Left hindlimb (tissue), 1 donor: Measurements from ENCODE around the gene CBFA2T3.

Source experiments
- DNase-seq: peaks from one replicate; pipeline ENCODE4 v3.0.0-alpha.2; 2018

Gene CBFA2T3

GRCh38 chr16:88872650-88873331 lies 104.2 kb downstream of the CBFA2T3 start:
- DNase-seq = no peak

DNA sequence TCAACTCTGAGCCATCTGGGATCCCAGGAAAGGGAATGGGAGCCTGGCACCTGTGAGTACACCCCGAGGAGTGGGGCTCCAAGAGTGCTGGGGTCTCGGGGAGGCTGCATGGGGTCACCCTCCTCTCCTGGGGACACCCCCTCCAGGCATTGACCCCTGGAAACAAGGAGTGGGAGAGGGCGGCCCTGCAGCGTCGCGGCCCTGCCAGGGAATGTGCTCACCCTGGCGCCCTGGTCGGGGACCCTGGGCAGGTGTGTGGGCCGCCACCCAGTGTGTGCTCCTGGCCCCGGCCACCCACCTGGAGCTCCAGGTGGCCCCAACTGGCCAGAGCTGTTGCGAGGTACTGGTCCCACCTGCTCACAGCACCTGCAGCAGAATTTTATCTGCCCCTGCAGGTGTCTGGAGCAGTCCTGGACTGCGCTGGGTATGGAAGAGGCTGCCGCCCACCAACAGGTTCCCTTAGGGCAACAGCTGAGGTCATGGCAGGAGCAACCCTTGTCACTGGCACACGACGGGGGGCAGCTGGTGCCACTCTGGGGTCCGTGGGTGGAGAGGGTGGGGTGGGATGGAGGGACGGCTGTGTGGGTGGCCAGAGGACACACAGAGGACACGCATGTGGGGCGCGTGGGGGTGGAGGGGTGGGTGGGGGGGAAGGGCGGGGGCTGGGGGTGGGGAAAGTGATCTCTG lies 105.1 kb downstream of the CBFA2T3 start:
- no peak for DNase-seq

GRCh38 chr16:88871349-88871702 lies 105.7 kb downstream of the CBFA2T3 start:
- DNase-seq = no peak

- no peak for DNase-seq
Measured at GRCh38 chr16:88870608-88871348, 106.2 kb downstream of the CBFA2T3 start.

DNA sequence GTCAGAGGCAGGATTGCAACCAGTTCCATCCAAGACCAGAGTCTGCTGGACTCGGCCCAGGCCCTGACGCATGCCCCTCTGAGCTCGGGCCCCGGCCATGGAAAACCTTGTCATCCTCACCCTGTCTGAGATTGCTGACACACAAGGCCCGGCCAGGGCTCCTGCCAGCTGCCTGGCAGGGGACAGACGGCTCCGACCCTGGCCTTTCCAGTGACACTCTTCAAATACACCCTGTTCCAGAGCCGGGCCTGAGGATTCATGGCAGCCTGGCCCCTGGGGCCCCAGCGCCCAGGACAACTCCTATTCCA lies 107.4 kb downstream of the CBFA2T3 start:
- no peak for DNase-seq

DNA sequence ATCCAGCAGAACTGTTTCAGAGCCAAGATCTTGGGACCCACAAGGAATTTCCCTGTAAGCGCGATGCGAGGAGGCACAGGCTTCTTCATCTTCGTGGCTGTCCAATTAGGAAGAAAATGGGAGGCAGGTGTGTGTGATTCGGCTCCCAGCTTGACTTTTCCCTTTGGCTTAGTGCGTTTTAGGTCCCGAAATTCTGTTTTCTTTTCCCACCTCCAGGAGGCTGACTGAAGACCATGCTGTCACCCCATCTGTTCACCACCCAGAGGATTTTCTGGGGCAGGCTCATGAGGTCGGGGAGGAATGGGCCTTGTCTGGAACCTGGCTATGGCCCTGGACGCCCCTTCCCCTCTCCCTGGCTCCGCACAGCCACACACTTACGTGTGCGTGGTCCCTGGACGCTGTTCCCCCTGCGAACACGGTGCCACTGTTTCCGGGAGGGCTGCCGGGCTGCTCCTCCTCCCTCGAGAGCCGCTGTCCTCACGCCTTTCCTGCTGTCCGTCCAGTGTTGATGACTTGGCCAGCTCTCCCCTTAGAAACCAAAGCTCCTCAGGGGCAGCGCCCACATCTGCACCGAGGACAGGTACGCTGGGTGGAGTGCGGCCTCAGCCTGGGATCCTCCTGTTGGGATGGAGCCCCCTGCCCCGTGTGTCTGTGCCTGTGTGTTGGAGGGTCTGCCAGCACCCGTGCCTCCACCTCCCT lies 107.9 kb downstream of the CBFA2T3 start:
- DNase-seq = no peak

GRCh38 chr16:88867581-88868246 lies 109.3 kb downstream of the CBFA2T3 start:
- DNase-seq = no peak

DNA sequence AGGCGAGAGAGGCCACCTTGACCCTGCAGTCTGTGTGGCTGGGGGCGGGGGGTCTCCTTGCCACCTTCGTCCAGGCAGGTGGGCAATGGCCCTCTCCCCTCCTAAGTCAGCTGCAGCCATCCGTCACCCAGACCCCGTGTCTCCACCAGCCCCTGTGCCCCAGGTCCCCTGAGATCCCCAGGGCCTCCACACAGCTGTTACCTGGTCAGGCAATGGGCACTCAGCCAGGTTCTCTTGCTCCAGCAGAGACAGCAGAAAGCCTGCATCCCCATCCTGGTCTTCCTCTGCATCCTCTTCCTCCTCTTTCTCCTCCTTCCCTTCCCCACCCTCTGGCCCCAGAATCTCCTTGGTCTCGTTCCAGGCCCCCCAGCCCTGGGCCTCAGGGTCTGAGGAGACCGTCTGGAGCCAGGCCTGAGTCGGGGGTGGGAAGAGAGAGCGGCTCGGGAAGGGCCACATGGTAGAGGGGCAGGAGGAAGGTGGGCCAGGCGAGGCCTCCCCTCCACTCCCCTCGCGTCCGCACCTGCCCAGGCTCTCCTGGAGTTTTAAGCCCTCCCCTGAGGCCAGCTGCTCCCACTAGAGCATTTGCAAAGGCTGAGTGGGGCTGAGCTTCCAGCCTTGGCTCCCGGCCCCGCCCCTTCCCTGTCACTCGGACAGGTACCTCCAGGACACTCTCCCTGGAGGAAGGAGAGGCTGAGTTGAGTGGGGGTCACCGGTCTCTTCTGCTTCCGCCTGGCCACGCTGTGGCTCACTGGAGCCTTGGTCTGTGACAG lies 110.7 kb downstream of the CBFA2T3 start, which contains the start of gene PABPN1L:
PABPN1L (minus strand) TSS at position 510 of the 770 bp plus-strand sequence; CDS start at position 456, 54 bp downstream.
- no peak for DNase-seq

GRCh38 chr16:88865742-88866141 lies 111.3 kb downstream of the CBFA2T3 start:
- DNase-seq = no peak

DNA sequence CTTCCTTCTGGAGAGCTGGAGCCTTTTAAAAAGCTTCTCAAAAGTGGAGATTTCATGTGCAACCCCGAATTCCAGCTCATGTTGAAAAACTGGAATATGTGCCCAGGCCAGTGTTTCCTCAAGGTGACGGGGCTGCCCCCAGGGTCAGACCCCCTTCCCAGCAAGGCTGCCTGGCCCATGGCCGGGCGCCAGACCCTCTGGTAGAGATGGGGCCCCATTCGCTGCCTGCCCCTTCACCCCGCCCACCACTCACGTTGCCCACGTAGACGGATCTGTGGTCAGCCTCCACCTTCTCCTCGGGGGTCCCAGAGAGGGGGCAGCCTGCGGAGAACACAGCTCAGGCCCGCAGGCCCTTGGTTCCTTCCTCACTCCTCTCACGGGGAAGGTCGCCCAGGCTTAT lies 111.7 kb downstream of the CBFA2T3 start:
- DNase-seq = no peak

DNA sequence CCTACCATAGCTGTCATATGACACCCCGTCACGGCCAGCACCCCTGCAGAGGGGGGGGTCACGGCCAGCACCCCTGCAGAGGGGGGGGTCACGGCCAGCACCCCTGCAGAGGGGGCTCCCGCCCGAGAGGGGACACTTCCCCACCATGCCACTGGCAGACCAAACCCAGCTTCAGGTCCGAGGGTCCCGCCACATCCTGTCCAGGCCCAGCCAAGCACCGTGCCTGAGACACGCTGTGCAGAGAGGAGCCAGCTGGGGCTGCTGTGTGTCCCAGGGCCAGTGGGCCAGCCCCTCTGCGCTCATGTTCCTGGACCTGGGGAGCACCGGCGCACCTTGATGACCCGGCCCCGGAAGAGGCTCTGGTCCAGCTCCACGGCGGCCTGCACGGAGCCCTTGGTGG lies 112.5 kb downstream of the CBFA2T3 start:
- no peak for DNase-seq

- DNase-seq = no peak
Measured at GRCh38 chr16:88864099-88864498, 112.9 kb downstream of the CBFA2T3 start.

GRCh38 chr16:88863426-88863825 lies 113.6 kb downstream of the CBFA2T3 start:
- DNase-seq = no peak

- no peak for DNase-seq
Measured at GRCh38 chr16:88862968-88863367, 114.0 kb downstream of the CBFA2T3 start.

DNA sequence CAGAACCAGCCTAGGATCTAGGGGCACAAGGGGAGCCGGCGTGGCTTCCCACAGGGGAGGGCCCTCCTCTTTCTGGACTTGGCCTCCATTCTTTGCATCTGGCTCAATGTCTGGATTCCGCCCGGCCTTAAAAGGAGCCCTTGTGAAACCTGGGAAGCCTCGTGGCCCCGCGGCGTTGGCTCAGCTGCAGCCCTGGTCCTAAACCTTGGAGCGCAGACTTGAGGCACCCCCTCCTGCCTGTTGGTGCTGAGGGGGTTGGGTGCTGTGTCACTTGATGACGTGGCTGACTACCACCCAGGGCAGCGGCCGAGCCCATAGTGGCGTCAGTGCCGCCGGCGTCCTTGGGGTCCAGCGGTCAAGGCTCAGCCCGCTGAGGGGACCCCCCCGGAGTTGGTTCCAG lies 115.6 kb downstream of the CBFA2T3 start:
- no peak for DNase-seq

GRCh38 chr16:88859381-88860091 lies 117.5 kb downstream of the CBFA2T3 start:
- no peak for DNase-seq

- peak; percentile 71 for DNase-seq
Measured at GRCh38 chr16:88857728-88858339, 119.2 kb downstream of the CBFA2T3 start.

DNA sequence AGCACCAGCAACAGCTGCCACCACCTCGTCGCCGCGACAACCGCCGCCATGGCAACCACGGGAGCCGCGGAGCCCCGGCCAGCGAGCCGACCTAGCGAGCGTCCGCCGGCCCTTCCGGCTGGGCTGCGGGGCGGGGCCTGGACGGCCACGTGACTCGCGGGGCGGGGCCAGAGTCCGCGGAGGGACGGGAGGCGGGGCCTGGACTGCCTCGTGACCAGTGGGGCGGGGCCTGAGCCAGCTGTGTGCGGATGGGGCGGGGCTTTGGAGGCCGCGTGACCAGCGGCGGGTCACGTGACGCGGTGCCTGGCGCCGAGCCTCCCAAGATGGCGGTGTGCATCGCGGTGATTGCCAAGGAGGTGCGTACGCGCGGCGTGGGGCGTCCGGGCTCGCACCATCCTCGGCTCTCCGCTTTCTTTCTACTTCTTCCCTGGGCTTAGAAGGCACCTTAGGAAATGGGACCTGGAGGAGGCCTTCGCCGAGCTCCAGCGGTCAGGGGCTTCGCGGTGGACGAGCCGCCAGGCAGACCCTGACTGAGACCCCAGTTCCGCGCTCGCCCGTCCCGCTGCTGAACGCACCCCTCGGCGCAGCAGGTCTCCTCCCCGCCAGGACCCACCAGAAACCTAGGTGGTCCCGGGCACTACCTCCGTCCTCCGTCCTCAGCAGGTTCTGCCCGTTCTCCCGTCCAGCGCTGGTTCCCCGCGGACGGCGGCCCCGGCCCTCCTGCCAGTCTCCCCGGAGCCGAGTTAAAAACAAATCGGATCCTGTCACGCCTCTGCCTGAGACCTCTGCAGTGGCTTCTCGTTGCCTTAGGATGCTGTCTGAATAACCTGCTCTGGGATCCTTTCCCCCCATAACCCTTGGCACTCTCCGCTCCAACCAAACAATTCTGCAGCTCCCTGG lies 119.9 kb downstream of the CBFA2T3 start, which contains the start of the genes GALNS and TRAPPC2L:
GALNS (minus strand) TSS at position 120 of the 900 bp plus-strand sequence; CDS start at position 50, 70 bp downstream.
TRAPPC2L (plus strand) TSS at position 300 of the 900 bp plus-strand sequence; CDS start at position 324, 24 bp downstream.
- DNase-seq = peak; percentile 98

DNA sequence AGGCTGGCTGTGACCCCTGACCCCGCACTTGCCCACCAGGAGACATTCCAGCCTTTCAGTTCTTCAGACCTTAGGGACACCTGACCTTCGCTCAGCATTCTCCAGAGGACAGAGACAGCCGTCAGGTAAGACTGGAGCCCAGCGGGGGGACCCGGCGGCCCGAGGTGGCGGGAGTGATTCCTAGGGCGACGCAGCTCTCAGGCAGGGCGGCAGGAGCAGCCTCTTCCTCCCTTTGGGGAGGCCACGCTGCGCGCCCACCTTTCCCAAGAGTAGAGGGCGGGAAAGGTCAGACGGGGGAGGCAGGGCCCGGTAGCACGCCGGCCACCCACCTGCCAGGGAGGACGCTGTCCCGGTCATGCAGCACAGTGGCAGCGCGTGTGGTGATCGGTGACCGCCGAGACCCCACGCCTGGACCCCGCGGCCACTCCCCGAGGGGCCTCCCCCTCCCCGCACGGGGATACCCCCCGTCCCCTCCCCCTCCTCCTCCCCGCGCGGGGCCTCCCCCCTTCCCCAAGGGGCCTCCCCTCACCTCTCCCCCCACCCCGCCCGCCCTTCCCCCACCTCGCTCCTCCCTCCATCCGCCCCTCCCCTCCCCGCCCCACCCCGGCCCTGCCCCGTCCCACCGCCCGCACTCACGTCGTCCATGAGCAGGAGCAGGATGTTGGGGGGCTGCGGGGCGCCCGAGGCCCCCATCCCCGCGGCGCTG lies 120.7 kb downstream of the CBFA2T3 start:
- no peak for DNase-seq
